ENCODE data around the gene TBC1D4. TPM values are rescaled to one million over a fixed set of nuclear protein-coding genes. Genes with fewer than 3 reads are reported as not detected.
"Not testable (repeated sequence)": the region's sequence is repeated elsewhere in the genome, so short reads cannot be mapped to it uniquely, and the experiment has no call there.

TBC1D4 gene
- polyA plus RNA-seq, 1 donor from 2014 or later: 3.9 TPM

DNA sequence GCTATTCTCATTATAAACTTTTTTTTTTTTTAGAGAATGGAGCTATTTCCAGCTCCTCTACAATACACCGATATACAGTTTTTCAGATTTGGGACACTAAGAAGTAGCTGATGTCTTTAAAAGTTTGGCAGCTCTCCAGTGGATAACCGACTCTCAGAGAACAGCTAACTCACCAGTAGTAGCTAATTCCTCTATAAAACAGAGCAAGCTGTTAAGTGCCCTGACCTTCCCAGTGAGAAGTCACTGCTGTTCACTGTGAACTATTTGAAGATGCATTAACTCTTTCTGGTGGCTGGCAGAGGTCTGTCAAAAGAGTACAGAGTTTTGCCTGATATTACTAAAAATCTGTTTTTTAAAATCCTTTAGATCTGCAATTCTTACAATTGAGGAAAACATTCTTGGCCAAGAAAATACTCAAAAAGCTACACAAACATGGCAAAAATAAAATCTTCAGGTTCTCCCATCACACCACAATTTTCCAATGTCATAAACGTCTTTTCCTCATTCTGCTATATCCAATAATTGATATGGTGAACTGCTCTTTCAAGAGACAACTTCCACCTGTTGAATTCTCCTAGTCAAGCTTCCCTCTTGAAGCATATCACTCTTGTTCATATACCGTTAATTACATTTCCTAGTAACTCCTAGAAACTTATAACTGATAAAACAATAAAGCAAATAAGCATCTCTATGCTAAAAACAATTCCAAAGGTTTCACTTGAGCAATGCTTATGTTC lies 44.2 kb downstream of the TBC1D4 start:
- H3K79me2 ChIP-seq (replicated peaks; ENCODE audit: insufficient read depth, low read length): no peaks in the 10 kb centered on the region
- no peaks in the 10 kb centered on the region for H3F3A ChIP-seq (ENCODE audit: insufficient read depth, low read length, poor library complexity, severe bottlenecking)
- no peaks in the 10 kb centered on the region for H4K20me1 ChIP-seq (ENCODE audit: insufficient read depth)
- H3K9me3 ChIP-seq (ENCODE audit: low read length): no peaks in the 10 kb centered on the region
- TF ChIP-seq RAD21 (conservative IDR thresholded peaks at IDR 0.05): no peak
- no peak overlapping the region for H3K4me2 ChIP-seq (ENCODE audit: low read length)
- H3K36me3 ChIP-seq (ENCODE audit: insufficient read depth, low read length): no peaks in the 10 kb centered on the region
- H3K4me3 ChIP-seq (ENCODE audit: low read length): no peak overlapping the region
- H3K27me3 ChIP-seq (ENCODE audit: insufficient read depth, low read depth, low read length): no peaks in the 10 kb centered on the region
- no peaks in the 10 kb centered on the region for H3K9me2 ChIP-seq (ENCODE audit: insufficient read depth, low read length)
- no peak overlapping the region for H2AFZ ChIP-seq (ENCODE audit: low read depth, low read length)
- no peak overlapping the region for H3K27ac ChIP-seq (ENCODE audit: low read length)
- H3K9ac ChIP-seq (ENCODE audit: low read length): no peak overlapping the region

DNA sequence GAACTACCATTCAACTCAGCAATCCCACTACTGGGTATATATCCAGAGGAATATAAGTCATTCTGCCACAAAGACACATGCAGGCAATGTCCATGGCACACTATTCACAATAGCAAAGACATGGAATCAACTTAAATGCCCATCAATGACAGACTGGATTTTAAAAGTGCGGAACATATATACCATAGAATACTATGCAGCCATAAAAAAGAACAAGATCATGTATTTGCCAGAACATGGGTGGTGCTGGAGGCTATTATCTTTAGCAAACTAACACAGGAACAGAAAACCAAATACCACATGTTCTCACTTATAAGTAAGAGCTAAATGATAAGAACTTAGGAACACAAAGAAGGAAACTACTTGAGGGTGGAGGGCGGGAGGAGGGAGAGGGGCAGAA lies 47.8 kb downstream of the TBC1D4 start:
- not testable (repeated sequence) for H3K4me2 ChIP-seq (ENCODE audit: low read length); H3K9ac ChIP-seq (ENCODE audit: low read length); H2AFZ ChIP-seq (ENCODE audit: low read depth, low read length); H3K9me3 ChIP-seq (ENCODE audit: low read length); H3F3A ChIP-seq (ENCODE audit: insufficient read depth, low read length, poor library complexity, severe bottlenecking); H3K27ac ChIP-seq (ENCODE audit: low read length); H3K36me3 ChIP-seq (ENCODE audit: insufficient read depth, low read length); H4K20me1 ChIP-seq (ENCODE audit: insufficient read depth); H3K79me2 ChIP-seq (replicated peaks; ENCODE audit: insufficient read depth, low read length); H3K27me3 ChIP-seq (ENCODE audit: insufficient read depth, low read depth, low read length); H3K9me2 ChIP-seq (ENCODE audit: insufficient read depth, low read length); H3K4me3 ChIP-seq (ENCODE audit: low read length)

DNA sequence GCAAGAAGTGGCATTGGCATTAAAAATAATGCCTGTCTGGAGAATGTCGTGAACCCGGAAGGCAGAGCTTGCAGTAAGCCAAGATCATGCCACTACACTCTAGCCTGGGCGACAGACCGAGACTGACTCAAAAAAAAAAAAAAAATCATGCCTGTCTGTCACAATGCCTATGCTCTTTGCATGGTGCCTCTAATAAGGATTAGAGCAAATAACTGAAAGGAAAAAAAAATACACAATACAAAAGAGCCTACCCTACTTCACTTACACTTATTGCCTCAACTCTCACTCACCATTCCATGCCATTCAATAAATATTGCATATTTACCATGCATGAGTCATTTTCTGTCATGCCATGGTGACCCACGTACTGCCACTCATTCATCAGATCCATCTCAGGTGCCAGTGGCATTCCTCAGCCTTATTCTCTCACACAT lies 49.1 kb downstream of the TBC1D4 start:
- TF ChIP-seq RAD21 (conservative IDR thresholded peaks at IDR 0.05): no peak
- no peak for TF ChIP-seq SMC3 (conservative IDR thresholded peaks at IDR 0.05; ENCODE audit: poor library complexity)
- TF ChIP-seq MXI1 (conservative IDR thresholded peaks at IDR 0.05; ENCODE audit: poor library complexity, severe bottlenecking): no peak
- TF ChIP-seq, protein P1, sequence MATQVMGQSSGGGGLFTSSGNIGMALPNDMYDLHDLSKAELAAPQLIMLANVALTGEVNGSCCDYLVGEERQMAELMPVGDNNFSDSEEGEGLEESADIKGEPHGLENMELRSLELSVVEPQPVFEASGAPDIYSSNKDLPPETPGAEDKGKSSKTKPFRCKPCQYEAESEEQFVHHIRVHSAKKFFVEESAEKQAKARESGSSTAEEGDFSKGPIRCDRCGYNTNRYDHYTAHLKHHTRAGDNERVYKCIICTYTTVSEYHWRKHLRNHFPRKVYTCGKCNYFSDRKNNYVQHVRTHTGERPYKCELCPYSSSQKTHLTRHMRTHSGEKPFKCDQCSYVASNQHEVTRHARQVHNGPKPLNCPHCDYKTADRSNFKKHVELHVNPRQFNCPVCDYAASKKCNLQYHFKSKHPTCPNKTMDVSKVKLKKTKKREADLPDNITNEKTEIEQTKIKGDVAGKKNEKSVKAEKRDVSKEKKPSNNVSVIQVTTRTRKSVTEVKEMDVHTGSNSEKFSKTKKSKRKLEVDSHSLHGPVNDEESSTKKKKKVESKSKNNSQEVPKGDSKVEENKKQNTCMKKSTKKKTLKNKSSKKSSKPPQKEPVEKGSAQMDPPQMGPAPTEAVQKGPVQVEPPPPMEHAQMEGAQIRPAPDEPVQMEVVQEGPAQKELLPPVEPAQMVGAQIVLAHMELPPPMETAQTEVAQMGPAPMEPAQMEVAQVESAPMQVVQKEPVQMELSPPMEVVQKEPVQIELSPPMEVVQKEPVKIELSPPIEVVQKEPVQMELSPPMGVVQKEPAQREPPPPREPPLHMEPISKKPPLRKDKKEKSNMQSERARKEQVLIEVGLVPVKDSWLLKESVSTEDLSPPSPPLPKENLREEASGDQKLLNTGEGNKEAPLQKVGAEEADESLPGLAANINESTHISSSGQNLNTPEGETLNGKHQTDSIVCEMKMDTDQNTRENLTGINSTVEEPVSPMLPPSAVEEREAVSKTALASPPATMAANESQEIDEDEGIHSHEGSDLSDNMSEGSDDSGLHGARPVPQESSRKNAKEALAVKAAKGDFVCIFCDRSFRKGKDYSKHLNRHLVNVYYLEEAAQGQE (IDR thresholded peaks at IDR 0.05; ENCODE audit: borderline replicate concordance): no peak
- no peak for TF ChIP-seq EZH2 (IDR thresholded peaks at IDR 0.05; ENCODE audit: borderline replicate concordance, insufficient read depth, low read length, poor library complexity, severe bottlenecking)
- no peak for TF ChIP-seq EP300 (conservative IDR thresholded peaks at IDR 0.05; ENCODE audit: poor library complexity, severe bottlenecking)
- H3K36me3 ChIP-seq (ENCODE audit: insufficient read depth, low read length): no peaks in the 10 kb centered on the region
- H3K27me3 ChIP-seq (ENCODE audit: insufficient read depth, low read depth, low read length): no peaks in the 10 kb centered on the region
- H3K4me3 ChIP-seq (ENCODE audit: low read length): no peak overlapping the region
- no peaks in the 10 kb centered on the region for H3K79me2 ChIP-seq (replicated peaks; ENCODE audit: insufficient read depth, low read length)
- no peak overlapping the region for H3K9ac ChIP-seq (ENCODE audit: low read length)
- no peaks in the 10 kb centered on the region for H3K9me3 ChIP-seq (ENCODE audit: low read length)
- H4K20me1 ChIP-seq (ENCODE audit: insufficient read depth): no peaks in the 10 kb centered on the region
- no peaks in the 10 kb centered on the region for H3K9me2 ChIP-seq (ENCODE audit: insufficient read depth, low read length)
- H3K4me2 ChIP-seq (ENCODE audit: low read length): no peak overlapping the region
- H3F3A ChIP-seq (ENCODE audit: insufficient read depth, low read length, poor library complexity, severe bottlenecking): no peaks in the 10 kb centered on the region
- no peak overlapping the region for H3K27ac ChIP-seq (ENCODE audit: low read length)
- H2AFZ ChIP-seq (ENCODE audit: low read depth, low read length): no peak overlapping the region
